ENCODE measurements around the gene PSMG3.

Gene PSMG3

GRCh38 chr7:1546909-1547776 lies 22.7 kb downstream of the PSMG3 start:
- no peak for DNase-seq (ENCODE audit: extremely low read depth in 1 of 2, low read depth in 1 of 2)

- DNase-seq (ENCODE audit: extremely low read depth in 1 of 2, low read depth in 1 of 2): no peak
Measured at GRCh38 chr7:1546274-1546908, 23.4 kb downstream of the PSMG3 start.

DNA sequence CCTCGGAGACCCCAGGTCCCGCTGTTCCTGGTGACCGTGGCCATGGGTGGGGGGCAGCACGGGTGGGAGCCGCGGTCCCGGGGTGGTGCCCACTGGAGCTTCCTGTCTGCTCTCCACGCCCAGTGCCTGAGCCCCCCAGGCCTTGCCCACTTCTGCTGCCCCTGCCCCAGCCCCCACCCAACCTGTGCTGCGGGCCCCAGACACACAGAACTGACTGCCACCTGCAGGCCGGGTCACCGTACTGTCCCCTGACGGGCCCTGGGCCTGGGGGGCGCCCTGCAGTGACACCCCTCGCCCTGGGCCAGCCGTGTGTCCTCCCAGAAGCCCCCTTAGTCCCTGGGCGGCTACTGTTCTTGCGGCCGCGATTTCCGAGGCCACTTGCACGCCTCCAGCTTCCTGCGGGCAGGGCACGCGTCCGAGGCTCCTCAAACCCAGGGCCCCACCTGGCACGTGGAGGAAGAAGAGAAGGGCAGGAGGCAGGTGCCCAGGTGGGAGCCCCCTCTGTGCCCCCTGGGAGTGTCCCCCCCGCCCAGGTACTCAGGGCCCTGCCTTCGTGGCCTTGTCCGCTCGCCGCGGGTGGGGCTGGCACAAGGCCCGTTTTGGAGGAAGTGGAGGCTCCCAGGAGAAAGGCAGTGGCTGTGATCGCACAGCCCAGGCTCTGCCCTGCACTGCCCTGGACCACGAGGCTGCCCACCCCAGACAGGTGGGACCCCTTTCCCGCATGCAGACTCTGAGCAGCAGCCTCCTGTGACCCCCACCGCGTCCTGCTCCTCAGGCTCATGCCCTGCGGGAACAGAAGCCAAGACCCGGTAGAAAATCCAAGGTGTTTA lies 24.2 kb downstream of the PSMG3 start:
- DNase-seq (ENCODE audit: extremely low read depth in 1 of 2, low read depth in 1 of 2): no peak

DNA sequence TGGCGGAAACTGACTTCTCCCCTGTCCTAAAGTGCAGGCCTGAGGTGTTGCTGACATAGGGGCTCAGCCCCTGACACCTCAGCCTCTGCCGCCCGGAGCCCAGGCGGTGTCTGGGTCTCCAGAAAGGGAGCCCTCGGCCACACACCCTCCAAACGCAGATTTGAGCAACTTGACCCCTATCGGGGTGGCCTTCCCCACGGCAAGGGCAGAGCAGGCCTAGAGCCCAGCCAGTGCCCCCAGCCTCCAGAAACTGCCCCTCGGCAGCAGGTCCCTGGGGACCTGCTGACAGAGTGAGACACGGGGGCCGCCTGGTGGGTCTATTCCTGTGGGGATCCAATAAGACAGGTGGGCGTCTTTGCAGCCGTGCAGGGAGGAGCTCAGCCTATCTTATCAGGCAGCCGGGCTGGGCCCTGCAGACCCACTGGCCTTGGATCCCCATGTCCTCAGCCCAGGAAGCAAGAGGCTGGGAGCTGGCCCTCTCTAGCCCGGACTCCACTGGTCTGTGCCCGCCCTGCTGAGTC lies 24.9 kb downstream of the PSMG3 start:
- no peak for DNase-seq (ENCODE audit: extremely low read depth in 1 of 2, low read depth in 1 of 2)

DNA sequence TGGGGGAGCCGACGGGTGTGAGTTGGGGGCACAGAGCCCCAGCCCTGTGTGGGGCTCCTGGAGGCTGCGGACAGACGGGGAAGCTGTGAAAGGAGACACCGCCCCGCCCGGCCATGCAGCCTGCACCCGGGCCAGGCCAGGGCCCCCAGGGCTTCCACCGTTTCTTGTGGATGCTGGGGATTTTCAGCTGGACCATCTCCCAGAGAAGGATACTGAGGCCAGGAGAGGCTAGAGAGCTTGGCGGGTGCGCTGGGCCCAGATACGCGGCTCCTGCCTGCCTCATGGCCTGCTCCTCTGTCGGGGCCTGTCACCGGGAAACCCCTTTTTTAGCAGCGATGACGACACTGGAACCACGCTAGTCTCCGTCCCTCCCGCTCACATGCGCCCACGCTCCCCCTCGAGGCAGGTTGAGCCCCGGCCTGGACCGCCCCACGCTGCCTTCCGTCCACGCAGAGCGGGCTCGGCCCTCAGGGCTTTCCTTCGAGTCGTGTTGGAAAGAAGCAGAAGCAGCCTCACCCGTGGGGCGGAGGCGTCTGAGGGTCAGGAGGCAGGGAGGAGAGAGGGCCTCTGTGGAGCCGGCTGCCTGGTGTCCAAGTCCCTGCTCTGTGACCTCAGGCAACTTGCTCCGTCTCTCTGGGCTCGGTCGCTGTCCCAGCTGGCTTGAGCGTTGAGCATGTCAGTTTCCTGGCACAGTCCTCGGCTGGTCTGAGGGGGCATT lies 25.5 kb downstream of the PSMG3 start:
- DNase-seq (ENCODE audit: extremely low read depth in 1 of 2, low read depth in 1 of 2): no peak

GRCh38 chr7:1543826-1544177 lies 26.0 kb downstream of the PSMG3 start:
- DNase-seq (ENCODE audit: extremely low read depth in 1 of 2, low read depth in 1 of 2): no peak

- no peak for DNase-seq (ENCODE audit: extremely low read depth in 1 of 2, low read depth in 1 of 2)
Measured at GRCh38 chr7:1542841-1543747, 26.7 kb downstream of the PSMG3 start.

DNA sequence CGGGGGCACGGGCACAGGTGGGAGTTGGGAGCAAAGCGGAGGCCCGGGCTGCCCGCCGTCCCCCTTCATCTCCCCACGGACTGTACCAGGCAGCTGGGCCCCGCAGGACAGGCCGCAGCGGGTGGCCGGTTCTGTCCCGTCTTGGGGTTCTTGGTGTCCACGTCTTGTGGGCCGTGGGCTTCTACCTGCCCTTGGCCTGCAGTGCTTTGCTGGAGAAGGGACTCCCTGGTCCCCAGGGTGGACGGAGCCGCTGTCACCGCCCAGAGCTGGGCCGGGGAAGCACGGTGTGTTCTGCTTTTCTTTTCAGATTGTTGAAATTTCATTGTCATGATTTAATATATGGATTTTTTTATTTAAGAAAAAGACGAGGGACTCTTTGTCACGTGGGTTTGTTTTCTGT lies 27.5 kb downstream of the PSMG3 start:
- no peak for DNase-seq (ENCODE audit: extremely low read depth in 1 of 2, low read depth in 1 of 2)

DNA sequence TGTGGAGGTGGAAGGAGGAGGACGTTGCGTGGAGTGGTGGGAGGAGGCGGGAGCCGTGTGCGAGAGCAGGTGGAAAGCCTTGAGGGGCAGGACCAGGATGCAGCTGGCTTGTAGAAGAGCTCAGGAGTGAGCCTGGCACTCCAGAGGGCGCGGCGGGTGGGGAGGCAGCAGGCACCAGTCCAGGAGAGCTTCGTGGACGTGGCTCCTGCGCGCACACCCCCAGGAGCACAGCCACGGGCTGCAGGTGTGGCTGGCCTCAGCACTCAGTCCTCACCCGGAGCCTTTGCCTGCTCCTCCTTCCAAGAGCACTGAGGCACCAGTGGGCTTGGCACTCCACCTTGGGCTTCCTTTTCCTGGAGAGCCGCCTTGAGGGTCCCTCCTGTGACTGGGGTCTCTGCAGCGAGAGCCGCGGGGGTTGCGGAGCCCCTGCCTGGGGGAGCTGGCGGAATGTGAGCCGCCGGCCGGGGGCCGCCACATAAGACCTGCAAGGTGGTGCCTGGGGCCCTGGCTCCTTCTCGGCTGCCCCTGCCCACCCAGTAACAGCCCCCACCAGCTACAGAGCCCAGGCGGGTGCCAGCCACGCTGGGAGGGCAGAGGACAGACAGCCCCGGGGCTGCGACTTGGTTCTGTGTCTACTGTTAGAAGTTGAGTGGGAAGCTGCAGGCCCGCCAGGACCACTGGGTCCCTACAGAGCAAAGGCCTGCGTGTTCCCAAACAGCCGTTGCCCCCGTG lies 28.2 kb downstream of the PSMG3 start:
- DNase-seq (ENCODE audit: extremely low read depth in 1 of 2, low read depth in 1 of 2): no peak

DNA sequence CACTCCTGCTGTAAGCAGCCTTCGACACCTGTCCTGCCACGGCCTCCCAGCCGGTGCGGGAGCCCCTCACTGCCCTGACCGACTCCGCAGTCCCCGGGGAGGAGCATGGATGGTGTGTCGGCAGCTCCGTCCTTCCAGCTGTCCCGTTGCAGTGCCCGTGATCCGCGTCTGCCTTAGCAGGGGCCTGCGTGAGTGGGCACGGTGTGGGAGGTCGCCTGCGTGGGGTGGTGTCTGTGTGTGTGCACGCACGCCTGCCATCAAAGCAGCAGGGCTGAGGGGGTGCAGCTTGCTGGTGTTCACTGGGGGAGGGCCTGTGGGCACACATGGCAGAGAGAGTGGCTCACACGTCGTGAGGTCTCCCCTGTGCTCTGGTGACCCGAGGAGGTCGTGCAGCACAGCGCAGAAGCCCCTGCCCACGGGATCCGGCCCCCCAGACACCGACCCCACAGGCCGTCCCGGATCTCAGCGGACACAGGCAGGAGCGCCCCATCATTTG lies 29.0 kb downstream of the PSMG3 start:
- no peak for DNase-seq (ENCODE audit: extremely low read depth in 1 of 2, low read depth in 1 of 2)

DNA sequence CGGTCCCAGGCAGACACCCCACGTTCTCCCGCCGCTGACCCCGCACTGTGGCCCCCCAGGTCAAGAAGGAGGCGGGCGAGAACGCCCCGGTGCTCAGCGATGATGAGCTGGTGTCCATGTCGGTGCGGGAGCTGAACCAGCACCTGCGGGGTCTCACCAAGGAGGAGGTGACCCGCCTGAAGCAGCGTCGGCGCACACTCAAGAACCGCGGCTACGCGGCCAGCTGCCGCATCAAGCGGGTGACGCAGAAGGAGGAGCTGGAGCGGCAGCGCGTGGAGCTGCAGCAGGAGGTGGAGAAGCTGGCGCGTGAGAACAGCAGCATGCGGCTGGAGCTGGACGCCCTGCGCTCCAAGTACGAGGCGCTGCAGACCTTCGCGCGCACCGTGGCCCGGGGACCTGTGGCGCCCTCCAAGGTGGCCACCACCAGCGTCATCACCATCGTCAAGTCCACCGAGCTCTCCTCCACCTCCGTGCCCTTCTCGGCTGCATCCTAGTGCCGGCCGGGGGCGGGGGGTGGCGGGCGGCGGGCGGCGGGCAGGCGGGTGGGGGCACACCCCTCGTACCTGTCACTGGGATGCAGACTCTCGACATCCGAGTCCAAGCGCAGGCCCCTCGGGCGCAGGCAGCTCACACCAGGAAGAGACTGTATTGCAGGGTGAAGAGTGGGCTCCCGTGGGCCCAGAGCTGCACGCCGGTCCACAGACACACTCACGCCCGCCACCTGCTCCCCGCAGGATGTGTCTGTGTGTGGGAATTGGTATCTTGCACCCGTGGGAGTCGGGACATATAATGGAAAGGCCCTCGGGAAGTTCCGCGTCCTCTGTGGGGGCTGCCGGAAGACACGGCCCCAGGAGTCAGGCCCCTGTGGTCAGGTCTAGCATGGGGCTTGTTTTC lies 29.7 kb downstream of the PSMG3 start:
- no peak for DNase-seq (ENCODE audit: extremely low read depth in 1 of 2, low read depth in 1 of 2)

- DNase-seq (ENCODE audit: extremely low read depth in 1 of 2, low read depth in 1 of 2): no peak
Measured at GRCh38 chr7:1539181-1539881, 30.5 kb downstream of the PSMG3 start.

- no peak for DNase-seq (ENCODE audit: extremely low read depth in 1 of 2, low read depth in 1 of 2)
Measured at GRCh38 chr7:1538544-1539180, 31.2 kb downstream of the PSMG3 start.

DNA sequence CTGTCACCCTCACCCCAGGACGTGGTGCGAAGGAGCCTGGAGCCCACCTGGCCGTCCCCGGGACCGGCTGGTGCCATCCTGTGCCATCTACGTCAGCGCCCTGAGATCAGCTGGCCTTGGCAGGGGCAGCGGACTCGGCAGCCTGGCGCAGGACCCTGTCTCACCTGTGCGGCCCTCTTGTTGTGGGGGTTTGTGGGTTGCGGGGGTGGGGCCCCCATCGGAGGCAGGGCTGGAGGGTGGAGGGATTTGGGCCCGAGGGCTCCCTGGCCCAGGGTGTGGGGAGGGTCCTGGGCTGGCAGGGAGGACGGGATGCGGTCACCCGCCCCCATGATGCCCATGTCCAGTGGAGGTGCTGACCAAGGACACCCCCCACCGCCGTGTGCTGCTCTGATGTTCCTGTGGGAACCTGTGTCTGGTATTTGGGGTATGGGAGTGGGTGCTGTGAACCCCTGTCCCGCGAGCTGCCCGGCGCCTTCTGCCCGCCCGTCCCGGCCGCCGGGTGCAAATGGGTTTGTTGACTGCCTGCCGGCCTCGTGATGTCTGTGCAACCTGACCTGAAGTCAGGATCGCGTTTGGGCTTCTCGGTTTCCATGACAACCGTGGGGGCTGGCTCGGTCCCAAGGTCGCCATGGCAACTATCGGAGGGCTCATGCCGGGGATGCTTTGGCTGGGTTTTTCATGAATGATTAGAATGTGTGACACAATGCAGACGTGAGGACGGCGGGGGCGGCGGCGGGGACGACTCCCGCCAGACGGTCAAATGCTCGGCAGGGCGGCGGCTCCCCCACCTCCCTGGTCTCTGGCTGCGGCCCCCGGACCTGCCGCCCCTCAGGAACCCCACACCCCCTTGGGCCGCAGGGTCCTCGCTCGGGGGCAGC lies 32.1 kb downstream of the PSMG3 start:
- no peak for DNase-seq (ENCODE audit: extremely low read depth in 1 of 2, low read depth in 1 of 2)

- DNase-seq (ENCODE audit: extremely low read depth in 1 of 2, low read depth in 1 of 2): no peak
Measured at GRCh38 chr7:1536743-1537534, 32.9 kb downstream of the PSMG3 start.

All from activated CD8-positive, alpha-beta memory T cell treated with anti-CD3 and anti-CD28 coated beads for 1 hour (primary cell).